HFFc6 (cell line): ENCODE results near the gene PPP1R3E. TPM values are rescaled to one million over a fixed set of nuclear protein-coding genes. Genes with fewer than 3 reads are reported as not detected.

Experiments
- DNase-seq: peaks from one replicate; pipeline ENCODE4 v3.0.0-alpha.2; 2018
- H3K27ac Mint-ChIP-seq: 2 replicates; pipeline ENCODE4 v1.8.0; 2020; ENCODE audit warnings: mild to moderate bottlenecking, mixed read lengths
- H3K27me3 Mint-ChIP-seq: 2 replicates; pipeline ENCODE4 v1.8.0; 2021; ENCODE audit warnings: mild to moderate bottlenecking, moderate library complexity, mixed read lengths; ENCODE audit not compliant: insufficient read depth
- H3K36me3 Mint-ChIP-seq: 2 replicates; pipeline ENCODE4 v1.8.0; 2021; ENCODE audit warnings: low read depth, mixed read lengths
- H3K4me1 Mint-ChIP-seq: 2 replicates; pipeline ENCODE4 v1.8.0; 2020; ENCODE audit warnings: low read depth, mixed read lengths
- H3K4me3 Mint-ChIP-seq: 2 replicates; pipeline ENCODE4 v1.8.0; 2020; ENCODE audit warnings: mild to moderate bottlenecking, moderate library complexity, mixed read lengths
- H3K9me3 Mint-ChIP-seq: 2 replicates; pipeline ENCODE4 v1.8.0; 2020; ENCODE audit warnings: mild to moderate bottlenecking, mixed read lengths
- CTCF ChIP-seq: fragments of 200-600 bp; sonication (generic); IDR thresholded peaks from 2 replicates; pipeline ENCODE4 v1.5.0; 2021; ENCODE audit warnings: antibody characterized with exemption, mild to moderate bottlenecking
- total RNA-seq, 6 experiments: library from RNA; stranded (reverse); fragmentation: NEBNext Ultra II Directional; extraction: Animal tissue kit (Norgen Biotek cat#: 25700); gene quantifications; 2 replicates in 1 of 6; 3 replicates in 5 of 6; pipeline ENCODE4 v1.2.3, GENCODE V29; 2021

The PPP1R3E gene
- total RNA-seq, 6 experiments from 2014 or later, result 2.3 to 3.8 (median 2.6) TPM

DNA sequence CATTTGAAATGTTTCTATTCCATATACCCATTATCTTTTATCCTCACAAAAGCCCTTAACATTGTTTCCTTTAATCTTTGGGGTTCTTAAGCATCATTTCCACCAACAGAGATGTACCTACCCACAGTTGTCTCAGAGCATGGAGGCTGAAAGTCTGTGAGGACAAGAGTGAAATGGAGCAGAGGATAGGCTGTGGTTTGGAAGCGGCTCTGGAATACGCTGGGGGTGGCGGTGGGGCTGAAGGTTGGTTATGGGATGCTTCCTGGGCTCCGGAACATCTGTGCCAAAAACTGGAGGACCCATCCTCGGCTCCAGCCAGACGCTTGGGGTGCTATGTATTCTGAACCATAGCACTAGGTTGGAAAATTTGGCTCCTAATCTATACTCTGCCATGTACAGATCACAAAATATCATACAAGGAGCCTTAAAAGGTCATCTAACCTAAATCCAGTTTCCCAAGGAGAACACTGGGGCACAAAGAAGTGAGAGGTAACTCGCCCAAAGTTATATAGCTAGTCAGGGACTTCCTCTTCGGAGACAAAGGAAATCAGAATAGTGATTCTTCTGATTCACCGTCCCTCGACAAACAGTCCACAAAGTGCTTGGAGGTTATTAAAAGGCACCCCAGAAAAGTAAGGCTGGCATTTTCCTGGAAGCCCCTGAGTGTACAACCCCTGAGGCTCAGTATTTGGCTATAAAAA lies 2.5 kb downstream of the PPP1R3E start:
- Mint-ChIP-seq H3K9me3 (no peaks in the 10 kb centered on the region), H3K27ac (peak overlapping the region; percentile 98), H3K4me1 (peaks cover 58% of the 10 kb centered on the region), H3K27me3 (no peaks in the 10 kb centered on the region), H3K36me3 (no peaks in the 10 kb centered on the region), H3K4me3 (peak overlapping the region; percentile 93)
- peak; percentile 18 for TF ChIP-seq CTCF
- DNase-seq, result no peak

DNA sequence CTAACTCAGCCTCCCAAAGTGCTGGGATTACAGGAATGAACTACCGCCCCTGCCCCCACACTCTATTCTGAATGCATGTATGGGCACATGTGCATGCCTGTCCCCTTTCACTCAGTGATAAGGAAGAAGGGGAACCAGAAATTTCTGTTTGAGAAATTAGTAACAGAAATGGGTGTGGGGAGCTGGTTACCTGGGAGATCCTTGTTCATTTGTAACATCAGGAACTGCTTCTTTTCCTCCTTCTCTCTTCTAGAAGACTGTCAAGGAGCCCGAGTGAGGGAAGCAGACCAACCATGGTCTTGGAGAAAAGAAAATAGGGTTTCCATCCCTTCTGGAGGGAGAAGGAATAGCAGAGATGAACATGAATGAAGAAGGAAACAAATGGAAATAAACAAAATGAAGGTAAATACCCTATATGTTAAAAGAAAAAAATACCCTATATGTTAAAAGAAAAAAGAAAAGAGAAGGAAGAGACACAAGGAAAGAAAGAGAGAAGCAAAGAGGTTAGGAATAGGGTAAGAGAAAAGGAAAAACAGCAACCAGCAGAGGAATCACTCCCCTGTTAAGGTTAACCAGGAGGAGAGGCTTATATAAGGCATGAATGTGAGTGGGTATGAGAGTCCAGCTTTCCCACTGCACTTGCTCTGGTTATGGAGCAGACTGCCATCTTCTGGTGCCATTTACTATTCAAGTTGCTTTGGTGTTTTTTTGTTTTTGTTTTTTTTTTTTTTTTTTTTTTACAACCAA lies 3.3 kb downstream of the PPP1R3E start:
- peak; percentile 72 for DNase-seq
- Mint-ChIP-seq H3K9me3 (no peaks in the 10 kb centered on the region), H3K27ac (peak overlapping the region; percentile 98), H3K36me3 (no peaks in the 10 kb centered on the region), H3K27me3 (peaks cover 4% of the 10 kb centered on the region; the same call in 1 of the 2 replicates), H3K4me3 (peak overlapping the region; percentile 93), H3K4me1 (peaks cover 63% of the 10 kb centered on the region)
- TF ChIP-seq CTCF, result peak; percentile 70

DNA sequence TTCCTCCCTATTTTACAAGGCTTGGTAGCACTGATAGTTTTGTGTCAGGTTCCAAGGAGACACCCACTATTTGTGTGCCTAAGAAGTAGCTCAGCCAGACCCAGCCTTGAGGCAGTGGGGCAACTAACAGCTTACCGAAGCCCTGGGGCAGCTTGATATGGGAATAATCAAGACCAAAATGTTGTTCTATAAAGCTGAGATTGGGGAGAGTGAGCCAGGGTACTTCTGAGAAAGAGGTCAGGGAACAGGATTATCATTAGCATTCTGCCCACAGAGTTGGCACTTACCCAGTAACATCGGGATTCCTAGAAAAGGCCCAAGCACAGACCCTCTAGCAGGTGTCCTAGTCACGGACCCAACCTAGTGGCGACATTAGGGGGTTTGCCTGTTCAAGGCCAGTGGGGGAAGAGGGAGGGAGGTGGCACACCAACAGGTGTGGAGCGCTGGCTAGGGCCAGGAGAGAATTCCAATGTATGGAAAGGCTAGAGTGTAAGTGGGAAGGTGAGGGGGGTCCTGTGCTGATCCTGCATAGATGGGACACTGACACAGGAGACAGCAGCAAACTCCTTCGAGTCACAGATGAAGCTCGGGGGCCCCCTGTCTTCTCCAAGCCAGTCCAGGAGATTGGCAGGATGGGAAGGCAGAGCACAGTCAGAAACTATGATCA lies 4.9 kb downstream of the PPP1R3E start:
- DNase-seq, result no peak
- Mint-ChIP-seq H3K4me3 (no peak overlapping the region; the same call in 1 of the 2 replicates), H3K36me3 (no peaks in the 10 kb centered on the region), H3K9me3 (no peaks in the 10 kb centered on the region), H3K4me1 (peaks cover 56% of the 10 kb centered on the region), H3K27me3 (peaks cover 5% of the 10 kb centered on the region; the same call in 1 of the 2 replicates), H3K27ac (peak overlapping the region; percentile 98; the same call in 1 of the 2 replicates)
- no peak for TF ChIP-seq CTCF

DNA sequence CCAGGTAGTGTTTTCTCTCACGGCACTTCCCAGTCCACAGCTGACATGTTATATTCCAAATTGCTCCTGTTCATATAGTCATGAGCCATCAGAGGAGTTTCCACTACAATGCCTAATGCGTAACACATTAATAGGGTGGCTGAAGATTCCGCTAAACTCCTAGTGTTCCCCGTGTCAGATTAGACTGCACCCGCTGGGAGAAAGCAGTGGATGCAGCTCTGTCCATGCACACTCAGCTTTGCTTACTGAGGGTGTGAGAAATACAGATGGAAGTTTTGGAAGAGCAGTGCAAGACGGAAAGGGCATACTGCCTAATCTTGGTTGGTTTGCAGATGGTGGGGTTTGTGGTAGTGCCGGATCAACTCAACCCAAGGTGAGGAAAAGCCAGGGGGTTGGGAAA lies 5.6 kb downstream of the PPP1R3E start:
- peaks cover 53% of the 10 kb centered on the region for H3K4me1 Mint-ChIP-seq
- no peak for DNase-seq
- H3K9me3 Mint-ChIP-seq, result no peaks in the 10 kb centered on the region
- TF ChIP-seq CTCF, result no peak
- H3K27ac Mint-ChIP-seq, result peak overlapping the region; percentile 77
- no peak overlapping the region for H3K4me3 Mint-ChIP-seq
- peaks cover 5% of the 10 kb centered on the region; the same call in 1 of the 2 replicates for H3K27me3 Mint-ChIP-seq
- H3K36me3 Mint-ChIP-seq, result no peaks in the 10 kb centered on the region

- TF ChIP-seq CTCF, result no peak
- H3K4me3 Mint-ChIP-seq, result no peak overlapping the region
- peaks cover 53% of the 10 kb centered on the region for H3K4me1 Mint-ChIP-seq
- H3K9me3 Mint-ChIP-seq, result no peaks in the 10 kb centered on the region
- no peak for DNase-seq
- H3K27ac Mint-ChIP-seq, result peak overlapping the region; percentile 43; the same call in 1 of the 2 replicates
- peaks cover 5% of the 10 kb centered on the region; the same call in 1 of the 2 replicates for H3K27me3 Mint-ChIP-seq
- no peaks in the 10 kb centered on the region for H3K36me3 Mint-ChIP-seq
Observed at GRCh38 chr14:23296012-23296777, 6.5 kb downstream of the PPP1R3E start.
